Activated CD8-positive, alpha-beta memory T cell treated with anti-CD3 and anti-CD28 coated beads, Interleukin-2, amount 50 U/mL, for 48 hours (primary cell): ENCODE data around the gene PRKG1.
"Not testable (repeated sequence)": the region's sequence is repeated elsewhere in the genome, so short reads cannot be mapped to it uniquely, and the experiment has no call there.

ENCODE experiments used
- DNase-seq: peaks from one replicate; pipeline ENCODE4 v3.0.0-alpha.2; 2020

The PRKG1 gene

GRCh38 chr10:51178634-51179033 lies 104.3 kb downstream of the PRKG1 start:
- no peak for DNase-seq

DNA sequence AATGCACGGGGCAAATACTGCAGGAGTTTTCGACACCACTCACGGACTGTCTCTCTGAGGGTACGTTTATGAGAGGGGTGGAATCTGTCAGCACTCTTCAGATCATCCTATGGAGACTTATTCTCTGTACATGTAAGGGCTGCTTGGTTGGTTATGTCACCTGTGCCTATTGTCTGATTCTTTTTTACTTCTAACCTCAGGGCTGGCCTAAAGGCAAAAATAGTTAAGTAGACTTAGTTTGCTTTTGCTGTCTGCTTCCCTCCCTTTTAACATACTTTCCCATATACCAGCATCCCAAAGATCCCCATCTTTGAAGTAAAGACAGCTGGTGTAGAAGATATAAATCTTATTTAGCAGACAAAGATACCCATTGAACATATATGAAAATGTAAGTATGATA lies 105.9 kb downstream of the PRKG1 start:
- DNase-seq: no peak

- DNase-seq: no peak
Measured at GRCh38 chr10:51183783-51184182, 109.5 kb downstream of the PRKG1 start.

GRCh38 chr10:51186361-51186760 lies 112.1 kb downstream of the PRKG1 start:
- DNase-seq: no peak

DNA sequence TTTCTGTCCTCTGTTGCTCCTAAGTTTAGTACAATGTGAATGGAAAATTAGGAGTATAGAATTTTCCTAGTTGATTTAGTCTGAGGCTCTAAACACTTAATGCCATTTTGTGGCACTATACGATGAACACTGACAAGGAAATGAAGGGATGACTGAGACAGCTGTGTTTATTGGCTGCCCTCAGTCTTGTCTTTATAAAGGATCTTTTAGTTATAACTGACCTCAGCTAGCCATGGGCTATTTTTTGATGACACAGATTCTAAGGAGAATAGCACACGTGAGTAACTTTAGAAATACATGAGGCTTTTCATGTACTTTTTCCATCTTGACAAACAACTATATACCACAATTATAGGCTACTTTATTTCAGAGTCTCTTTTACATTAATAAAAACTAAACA lies 113.7 kb downstream of the PRKG1 start:
- DNase-seq: no peak

DNA sequence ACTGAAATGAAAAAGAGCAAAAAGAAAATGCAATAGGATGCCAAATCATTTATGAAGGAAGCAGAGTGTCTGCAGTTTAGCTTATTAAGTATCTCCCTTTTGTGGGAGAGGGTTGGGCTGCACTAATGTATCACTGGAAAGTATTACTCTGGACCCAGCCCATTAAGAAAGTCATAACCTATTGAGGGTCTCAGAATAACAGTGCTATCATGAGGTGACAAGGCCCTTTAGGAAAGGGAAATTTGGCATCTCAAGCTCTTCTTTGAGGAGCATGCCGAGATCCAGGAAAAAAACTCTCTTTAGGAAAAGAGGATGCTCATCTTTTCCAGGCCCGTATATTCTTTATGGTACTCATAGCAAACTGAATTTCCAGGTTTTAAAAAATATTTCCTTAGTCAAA lies 114.6 kb downstream of the PRKG1 start:
- no peak for DNase-seq

GRCh38 chr10:51196508-51197175 lies 122.4 kb downstream of the PRKG1 start:
- no peak for DNase-seq

GRCh38 chr10:51198170-51198569 lies 123.9 kb downstream of the PRKG1 start:
- DNase-seq: no peak

DNA sequence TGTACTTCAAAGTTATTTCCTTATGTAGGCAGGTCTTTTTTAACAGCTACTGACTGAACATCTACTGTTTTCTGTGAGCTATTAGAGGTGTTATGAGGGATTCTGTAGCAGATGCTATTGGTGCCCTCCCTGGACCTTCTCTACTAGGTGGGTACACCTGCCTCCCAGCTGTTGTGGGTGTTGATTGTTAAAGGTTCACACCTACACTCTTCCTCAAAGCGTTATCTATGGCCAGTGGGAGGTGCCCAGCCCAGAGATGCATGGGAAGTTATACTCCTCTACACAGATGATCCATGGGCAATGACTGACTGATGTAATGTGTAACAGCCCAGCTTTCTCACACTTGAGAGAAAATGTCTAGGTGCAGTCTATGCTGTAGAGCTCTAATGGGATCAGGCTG lies 127.7 kb downstream of the PRKG1 start:
- no peak for DNase-seq

DNA sequence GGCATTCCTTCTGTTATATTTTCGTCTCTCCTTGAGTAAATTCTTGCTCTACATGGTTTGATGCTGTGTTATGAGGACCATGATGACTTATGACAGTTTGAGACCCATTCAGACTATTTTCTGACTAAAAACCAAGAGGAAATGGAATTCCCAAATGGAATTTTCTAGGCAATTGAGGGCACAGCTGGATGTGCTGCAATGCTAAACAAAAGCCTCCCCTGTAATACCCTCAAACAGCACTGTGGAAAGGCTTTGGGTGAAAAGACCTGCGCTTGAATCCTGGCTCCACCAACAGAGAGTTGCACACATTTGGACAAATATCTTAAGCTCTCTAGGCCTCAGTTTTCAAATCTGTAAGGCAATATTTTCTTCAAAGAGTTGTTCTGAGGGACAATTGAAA lies 129.1 kb downstream of the PRKG1 start:
- DNase-seq: no peak

DNA sequence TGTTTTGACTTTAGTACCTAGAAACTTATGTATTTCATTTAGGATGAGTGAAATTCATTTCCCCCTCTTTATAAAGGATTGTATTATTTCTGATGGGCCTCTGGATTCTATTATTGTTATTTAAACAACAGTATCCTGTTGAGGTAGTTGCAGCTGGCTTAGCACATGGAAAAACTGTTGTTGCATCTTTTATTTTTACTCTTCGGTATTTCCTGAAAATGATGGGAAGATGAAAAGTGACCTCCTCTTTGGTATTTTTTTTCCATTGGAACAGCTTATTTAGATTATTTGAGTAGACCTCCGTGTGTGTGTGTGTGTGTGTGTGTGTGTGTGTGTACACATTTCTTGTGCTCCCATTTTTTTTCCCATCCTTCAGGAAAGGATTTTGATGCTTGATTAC lies 129.8 kb downstream of the PRKG1 start:
- no peak for DNase-seq

- DNase-seq: no peak
Measured at GRCh38 chr10:51204701-51205100, 130.4 kb downstream of the PRKG1 start.

GRCh38 chr10:51206500-51206899 lies 132.2 kb downstream of the PRKG1 start:
- DNase-seq: no peak

DNA sequence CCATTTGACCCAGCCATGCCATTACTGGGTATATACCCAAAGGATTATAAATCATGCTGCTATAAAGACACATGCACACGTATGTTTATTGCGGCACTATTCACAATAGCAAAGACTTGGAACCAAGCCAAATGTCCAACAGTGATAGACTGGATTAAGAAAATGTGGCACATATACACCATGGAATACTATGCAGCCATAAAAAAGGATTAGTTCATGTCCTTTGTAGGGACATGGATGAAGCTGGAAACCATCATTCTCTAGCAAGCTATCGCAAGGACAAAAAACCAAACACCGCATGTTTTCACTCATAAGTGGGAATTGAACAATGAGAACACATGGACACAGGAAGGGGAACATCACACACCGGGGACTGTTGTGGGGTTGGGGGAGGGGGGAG lies 138.7 kb downstream of the PRKG1 start:
- DNase-seq: not testable (repeated sequence)

DNA sequence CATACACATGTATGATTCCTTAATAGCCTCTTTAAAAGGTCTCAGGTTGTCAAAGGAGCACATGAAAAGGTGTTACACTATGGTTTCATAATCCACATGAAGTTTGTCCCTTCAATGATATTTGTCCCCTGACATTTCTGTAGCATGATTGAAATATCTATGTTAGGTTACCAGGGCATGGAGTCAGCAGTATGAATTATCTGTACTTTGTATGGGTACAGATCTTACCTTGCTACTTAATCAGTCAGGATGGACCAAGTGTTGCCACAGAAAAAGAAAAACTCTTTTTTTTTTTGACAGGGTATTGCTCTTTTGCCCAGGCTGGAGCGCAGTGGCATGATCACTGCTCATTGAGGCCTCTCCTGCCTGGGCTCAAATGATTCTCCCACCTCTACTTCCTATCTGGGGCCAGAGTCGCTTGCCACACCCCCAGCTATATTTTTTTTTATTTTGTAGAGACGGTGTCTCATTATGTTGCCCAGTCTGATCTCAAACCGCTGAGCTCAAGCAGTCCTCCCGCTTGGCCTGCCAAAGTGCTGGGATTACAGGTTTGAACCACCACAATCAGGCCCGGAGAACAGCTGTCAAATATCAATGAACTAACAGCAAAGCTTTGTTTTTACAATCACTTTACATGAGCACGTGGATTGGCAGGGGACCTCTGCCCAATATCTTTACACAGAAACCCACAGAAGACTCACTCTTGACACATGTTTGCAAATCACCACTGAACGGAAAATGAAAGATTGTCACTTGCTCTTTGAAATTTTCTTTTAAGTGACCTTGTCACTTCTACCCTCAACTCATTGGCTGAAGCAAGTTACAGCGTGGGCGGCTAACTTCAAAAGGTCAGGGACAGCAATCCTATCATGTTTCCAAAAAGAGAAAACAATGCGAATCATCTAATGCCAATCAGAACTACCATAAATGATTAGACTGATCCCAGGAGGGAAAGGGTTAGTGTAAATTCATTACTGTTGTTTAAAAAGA lies 140.2 kb downstream of the PRKG1 start:
- no peak for DNase-seq

GRCh38 chr10:51215951-51216834 lies 141.9 kb downstream of the PRKG1 start:
- DNase-seq: no peak

- no peak for DNase-seq
Measured at GRCh38 chr10:51217505-51217904, 143.2 kb downstream of the PRKG1 start.

DNA sequence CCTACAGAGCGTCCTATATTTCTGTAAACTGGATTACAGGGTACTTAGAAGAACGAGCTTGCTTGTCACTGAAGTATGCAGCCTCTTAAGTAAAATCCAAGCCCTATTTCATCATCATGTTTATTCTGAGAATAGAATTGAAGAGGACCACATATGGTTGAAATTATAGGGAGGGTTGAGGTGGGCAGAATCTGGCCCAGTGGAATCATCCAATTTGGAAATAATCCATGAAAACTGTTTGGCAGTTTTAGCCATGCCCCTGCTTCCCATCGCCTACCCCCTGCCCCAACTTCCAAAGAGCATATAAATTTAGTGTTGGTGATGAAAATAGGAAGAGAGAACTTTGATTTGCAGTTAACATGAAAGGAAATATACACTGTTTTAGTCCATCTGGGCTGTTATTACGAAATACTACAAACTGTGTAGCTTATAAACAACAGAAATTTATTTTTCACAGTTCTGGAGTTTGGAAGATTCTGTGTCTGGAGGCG lies 150.4 kb downstream of the PRKG1 start:
- DNase-seq: no peak

DNA sequence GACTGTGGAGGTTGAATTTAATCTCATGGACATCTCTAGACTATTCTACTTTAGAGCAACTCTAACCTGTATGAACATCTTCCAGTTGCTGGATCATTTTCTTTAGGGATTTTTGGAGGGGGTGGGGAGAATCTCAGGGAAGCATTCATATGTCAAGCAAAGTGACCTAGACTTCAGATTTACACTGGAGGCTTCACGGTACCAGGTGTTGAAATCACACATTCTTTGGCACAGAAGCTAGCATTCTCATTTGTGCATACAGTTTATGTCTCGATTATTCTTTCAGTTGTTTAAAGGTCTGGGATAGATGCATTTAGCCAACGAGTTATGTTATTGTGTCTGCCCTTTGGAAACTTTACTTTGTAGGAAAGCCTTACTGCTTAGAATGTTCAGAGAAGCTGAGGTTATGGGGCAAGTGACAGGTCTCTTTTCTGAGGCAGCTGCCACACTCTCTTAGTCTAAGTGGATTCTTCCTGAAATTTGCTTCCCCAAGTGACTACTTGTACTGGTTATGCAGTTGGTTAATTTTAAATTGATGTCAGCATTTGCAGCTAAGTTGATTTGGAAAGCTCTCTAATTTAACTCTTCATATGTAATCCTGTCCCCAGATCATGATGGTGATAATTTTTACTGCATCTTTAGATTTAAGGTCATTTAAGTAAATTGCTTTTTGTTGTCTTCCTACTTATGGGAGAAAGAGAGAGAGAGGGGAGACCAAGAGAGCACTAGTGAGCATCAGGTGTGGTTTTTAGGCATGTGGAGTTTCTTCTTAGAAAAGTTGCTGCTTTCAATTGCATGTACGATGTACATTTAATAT lies 153.8 kb downstream of the PRKG1 start:
- no peak for DNase-seq

DNA sequence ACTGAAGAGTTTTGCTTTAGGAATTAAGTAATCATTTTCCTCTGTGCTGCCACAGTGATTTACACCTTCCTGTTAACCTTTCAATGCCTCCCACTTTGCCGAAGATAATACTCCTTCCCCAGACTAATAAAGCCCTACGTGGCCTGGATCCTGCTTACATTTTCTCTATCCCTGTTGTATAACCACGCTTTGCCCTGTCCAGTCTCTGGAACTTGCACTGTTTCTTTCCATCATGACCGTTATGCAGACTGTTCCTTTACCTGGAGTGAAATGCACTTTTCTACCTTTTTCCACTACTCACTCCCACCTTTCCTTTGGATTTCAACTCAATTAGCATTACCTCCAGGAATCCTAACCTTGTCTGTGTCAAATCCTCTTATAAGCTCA lies 154.4 kb downstream of the PRKG1 start:
- DNase-seq: no peak

DNA sequence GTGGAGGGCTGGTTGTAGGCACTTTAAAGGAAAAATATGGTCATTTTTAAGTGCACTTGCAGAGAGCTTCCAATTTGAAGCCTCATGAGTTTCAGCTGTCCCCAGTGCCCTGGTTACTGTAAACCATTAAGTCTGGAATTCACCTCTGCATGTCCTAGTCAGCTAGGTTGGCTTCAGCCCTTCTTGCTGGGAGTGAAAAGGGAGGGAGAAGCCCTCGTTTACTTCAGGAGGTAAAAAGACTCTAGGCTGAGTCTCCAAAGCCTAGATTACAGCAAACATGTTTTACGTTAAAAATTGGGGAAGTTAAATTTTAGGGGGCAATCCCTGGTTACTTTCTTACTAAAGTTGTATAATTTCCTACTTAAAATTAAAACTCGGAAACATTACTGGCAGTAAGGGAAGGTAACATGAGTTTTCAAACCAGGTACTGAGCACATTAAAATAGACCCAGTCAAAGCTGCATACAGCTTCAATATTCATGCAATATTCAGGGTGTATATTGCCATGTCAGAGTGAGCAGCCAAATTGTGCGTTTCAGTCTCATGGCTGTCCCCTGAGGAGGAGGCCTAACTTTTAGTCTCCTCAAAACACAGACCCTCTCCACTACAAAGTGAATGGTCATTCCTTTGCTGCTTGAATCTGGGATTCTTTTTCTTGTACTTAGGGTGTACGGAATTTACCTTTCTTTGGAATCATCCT lies 156.7 kb downstream of the PRKG1 start:
- DNase-seq: no peak

GRCh38 chr10:51231754-51232153 lies 157.5 kb downstream of the PRKG1 start:
- no peak for DNase-seq
